Measurements from ENCODE around the gene MRTO4. TPM values are rescaled to one million over a fixed set of nuclear protein-coding genes. Genes with fewer than 3 reads are reported as not detected.
"Not testable (repeated sequence)": the region's sequence is repeated elsewhere in the genome, so short reads cannot be mapped to it uniquely, and the experiment has no call there.

MRTO4 gene
- total and polyA plus RNA-seq, 12 donors = 8.4 to 52.2 (median 13.3) TPM

DNA sequence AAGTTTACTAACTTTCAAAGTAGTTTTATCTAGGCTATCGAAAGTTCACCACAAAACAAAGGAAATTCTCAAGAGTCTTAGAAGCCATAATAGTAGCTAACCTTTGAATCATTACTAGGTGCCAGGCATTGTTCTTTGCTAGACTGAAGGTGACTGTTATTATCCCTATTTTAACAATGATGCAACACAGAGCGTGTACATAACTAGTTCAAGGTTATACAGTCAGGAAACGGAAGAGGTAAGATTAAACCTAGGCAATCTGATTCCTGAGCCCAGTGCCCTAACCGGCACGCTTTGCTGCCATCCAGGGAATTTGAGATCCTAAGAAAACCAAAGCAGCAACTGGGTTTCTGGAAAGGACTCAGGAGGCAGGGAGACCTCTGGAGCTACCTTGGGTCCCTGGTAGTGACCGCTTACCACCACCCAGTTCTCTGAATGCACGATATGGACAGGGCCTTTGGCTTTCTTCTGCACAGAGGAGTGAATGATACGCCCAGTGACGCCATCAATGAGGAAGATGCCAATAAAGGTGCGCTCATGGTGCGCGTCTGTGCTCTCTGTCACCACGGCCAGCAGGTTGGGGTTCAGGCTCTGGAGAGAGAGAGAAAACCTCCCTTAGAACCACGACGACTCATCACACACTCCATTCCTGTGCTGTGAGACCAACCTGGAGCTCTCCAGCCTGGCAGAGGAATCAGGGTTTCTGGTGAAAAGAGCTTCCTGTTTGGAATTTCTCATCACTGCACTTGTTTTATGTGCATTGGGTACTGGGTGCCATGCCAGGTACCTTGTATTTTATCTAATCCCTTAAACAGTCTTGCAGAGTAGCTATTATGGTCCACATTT lies 28.4 kb upstream of the MRTO4 start:
- 87 to 91% methylated on average over 15 of the region's 15 CpGs for WGBS, 2 donors
- H3K27ac ChIP-seq = no peak overlapping the region
- H3K9me3 ChIP-seq = no peaks in the 10 kb centered on the region
- no peak for ATAC-seq
- H3K4me1 ChIP-seq = peaks cover 0 to 24% (median 8%) of the 10 kb centered on the region in 9 donors
- peaks cover 0 to 100% (median 72%) of the 10 kb centered on the region in 9 donors for H3K36me3 ChIP-seq
- H3K4me3 ChIP-seq = no peak overlapping the region
- intact Hi-C loops (cut with DNase I) = no loop called here
- TF ChIP-seq, protein P1, sequence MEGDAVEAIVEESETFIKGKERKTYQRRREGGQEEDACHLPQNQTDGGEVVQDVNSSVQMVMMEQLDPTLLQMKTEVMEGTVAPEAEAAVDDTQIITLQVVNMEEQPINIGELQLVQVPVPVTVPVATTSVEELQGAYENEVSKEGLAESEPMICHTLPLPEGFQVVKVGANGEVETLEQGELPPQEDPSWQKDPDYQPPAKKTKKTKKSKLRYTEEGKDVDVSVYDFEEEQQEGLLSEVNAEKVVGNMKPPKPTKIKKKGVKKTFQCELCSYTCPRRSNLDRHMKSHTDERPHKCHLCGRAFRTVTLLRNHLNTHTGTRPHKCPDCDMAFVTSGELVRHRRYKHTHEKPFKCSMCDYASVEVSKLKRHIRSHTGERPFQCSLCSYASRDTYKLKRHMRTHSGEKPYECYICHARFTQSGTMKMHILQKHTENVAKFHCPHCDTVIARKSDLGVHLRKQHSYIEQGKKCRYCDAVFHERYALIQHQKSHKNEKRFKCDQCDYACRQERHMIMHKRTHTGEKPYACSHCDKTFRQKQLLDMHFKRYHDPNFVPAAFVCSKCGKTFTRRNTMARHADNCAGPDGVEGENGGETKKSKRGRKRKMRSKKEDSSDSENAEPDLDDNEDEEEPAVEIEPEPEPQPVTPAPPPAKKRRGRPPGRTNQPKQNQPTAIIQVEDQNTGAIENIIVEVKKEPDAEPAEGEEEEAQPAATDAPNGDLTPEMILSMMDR (IDR thresholded peaks at IDR 0.05) = no peak
- no peaks in the 10 kb centered on the region for H3K27me3 ChIP-seq
- DNase-seq = no peak

DNA sequence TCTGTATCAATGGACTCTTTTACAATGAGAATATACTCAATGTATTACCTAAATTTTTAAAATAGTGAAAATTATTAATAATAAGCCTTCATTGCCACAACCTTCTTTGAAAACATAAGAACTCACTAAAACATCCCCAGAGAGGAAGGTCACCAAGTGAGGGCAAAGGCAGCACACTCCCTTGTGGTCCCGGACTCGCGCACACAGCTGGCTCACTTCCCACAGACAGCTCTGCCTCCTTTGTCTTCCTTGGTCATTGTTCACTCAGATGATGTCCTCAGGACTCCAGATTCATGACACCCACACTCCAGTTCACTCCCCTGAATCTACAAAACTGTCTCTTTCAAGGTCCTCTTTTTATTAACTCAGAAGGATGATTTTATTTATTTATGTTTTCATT lies 22.4 kb upstream of the MRTO4 start:
- intact Hi-C loops (cut with DNase I) = no loop called here
- Histone ChIP-seq H3K36me3 (peaks cover 0 to 100% (median 64%) of the 10 kb centered on the region in 9 donors), H3K4me1 (peaks cover 0 to 18% (median 9%) of the 10 kb centered on the region in 9 donors), H3K9me3 (no peaks in the 10 kb centered on the region), H3K4me3 (no peak overlapping the region), H3K27ac (no peak overlapping the region), H3K27me3 (no peaks in the 10 kb centered on the region)
- DNase-seq (no peak), ATAC-seq (no peak)
- 34 to 50% methylated on average over 3 of the region's 3 CpGs for WGBS, 2 donors
- TF ChIP-seq, protein P1 (IDR thresholded peaks at IDR 0.05) = no peak

DNA sequence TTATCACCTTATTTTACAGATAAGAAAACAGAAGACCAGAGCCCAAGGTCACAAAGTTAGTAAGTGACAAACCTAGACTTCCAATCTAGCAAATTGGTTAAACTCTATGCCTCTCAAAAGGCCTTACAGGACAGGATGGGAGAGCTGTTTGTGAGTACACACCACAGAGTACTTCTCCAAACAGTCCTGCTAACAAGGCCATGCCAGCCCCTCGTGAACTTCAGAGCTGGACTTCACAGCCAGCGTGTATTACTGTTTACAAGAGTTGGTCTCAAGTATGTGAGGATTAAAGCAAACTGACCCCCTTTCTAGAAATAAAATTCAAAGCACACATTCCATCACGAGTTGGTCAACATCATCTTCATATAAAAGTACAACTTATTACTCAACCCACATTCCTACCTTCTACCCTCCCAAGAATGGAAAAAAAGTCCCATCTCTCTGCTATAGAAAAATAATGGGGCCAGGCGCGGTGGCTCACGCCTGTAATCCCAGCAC lies 21.7 kb upstream of the MRTO4 start:
- ATAC-seq (no peak), DNase-seq (no peak)
- intact Hi-C loops (cut with DNase I) = loop anchor here in 1 of 10 donors (10.0 kb wide), 1 partner anchor 325 kb away; the partner anchor contains the start of gene ALDH4A1
- Histone ChIP-seq H3K36me3 (peaks cover 0 to 100% (median 59%) of the 10 kb centered on the region in 9 donors), H3K27ac (no peak overlapping the region), H3K9me3 (no peaks in the 10 kb centered on the region), H3K27me3 (no peaks in the 10 kb centered on the region), H3K4me3 (no peak overlapping the region), H3K4me1 (peaks cover 0 to 22% (median 11%) of the 10 kb centered on the region in 9 donors)
- TF ChIP-seq, protein P1 (IDR thresholded peaks at IDR 0.05) = no peak
- 92 to 93% methylated on average over 6 of the region's 6 CpGs for WGBS, 2 donors

DNA sequence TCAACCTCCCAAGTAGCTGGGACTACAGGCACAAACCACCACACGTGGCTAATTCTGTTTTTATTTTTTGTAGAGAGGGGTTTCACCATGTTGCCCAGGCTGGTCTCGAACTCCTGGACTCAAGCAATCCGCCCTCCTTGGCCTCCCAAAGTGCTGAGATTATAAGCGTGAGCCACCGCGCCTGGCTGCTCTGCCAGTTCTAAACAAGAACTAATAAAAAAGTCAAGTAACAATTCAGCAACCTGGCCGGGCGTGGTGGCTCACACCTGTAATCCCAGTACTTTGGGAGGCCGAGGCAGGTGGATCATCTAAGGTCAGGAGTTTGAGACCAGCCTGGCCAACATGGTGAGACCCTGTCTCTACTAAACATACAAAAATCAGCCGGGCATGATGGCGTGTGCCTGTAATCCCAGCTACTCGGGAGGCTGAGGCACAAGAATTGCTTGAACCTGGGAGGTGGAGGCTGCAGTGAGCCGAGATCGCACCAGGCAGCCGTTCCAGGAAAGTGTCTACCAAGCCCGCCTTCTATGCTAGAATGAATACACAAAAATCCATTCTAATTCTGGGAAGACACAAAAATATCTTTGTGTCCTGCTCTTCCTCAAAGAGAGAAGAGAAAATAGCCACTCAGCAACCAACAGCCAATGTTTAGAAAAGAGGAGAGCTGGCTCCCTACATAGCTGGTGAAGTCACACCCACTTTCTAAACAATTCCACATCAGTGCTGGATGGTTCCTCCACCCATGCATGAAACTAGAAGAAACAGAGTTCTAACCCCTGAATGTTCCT lies 19.7 kb upstream of the MRTO4 start:
- Histone ChIP-seq H3K27ac (peak overlapping the region in 7 of 10 donors; percentile 10 to 64 (median 36)), H3K4me1 (peaks cover 0 to 22% (median 11%) of the 10 kb centered on the region in 9 donors), H3K36me3 (peaks cover 0 to 100% (median 44%) of the 10 kb centered on the region in 9 donors)
- not testable (repeated sequence) for H3K4me3 ChIP-seq, H3K27me3 ChIP-seq, DNase-seq, H3K9me3 ChIP-seq
- WGBS, 2 donors = 93 to 95% methylated on average over 16 of the region's 16 CpGs
- intact Hi-C loops (cut with DNase I) = loop anchor here in 1 of 10 donors (10.0 kb wide), 1 partner anchor 327 kb away; the partner anchor contains the start of gene ALDH4A1
- peak in 6 of 8 donors; percentile 8 to 30 (median 13) for ATAC-seq
